GM10248 (cell line): ENCODE data around the gene NLGN1.

Experiments used
- CTCF ChIA-PET: fragments of 300-600 bp; sonication (Branson Sonifier 250); formaldehyde crosslinking; extraction: SDS; loops from one replicate; lab custom pipeline; 2021; ENCODE audit warnings: antibody characterized with exemption; lab: Yijun Ruan, JAX
- POLR2A ChIA-PET: fragments of 350-650 bp; sonication (Branson Sonifier 250); formaldehyde crosslinking; extraction: SDS; loops from one replicate; lab custom pipeline; 2020; ENCODE audit warnings: antibody characterized with exemption; lab: Yijun Ruan, JAX
- DNase-seq: peaks from one replicate; pipeline ENCODE4 v3.0.0; 2012; ENCODE audit errors: extremely low spot score
- TF ChIP-seq, protein P1 (sequence below): IDR thresholded peaks from 2 replicates; pipeline ENCODE4 v1.5.1; 2012; ENCODE audit warnings: mild to moderate bottlenecking, low read depth; ENCODE audit errors: extremely low read depth, missing control alignments, control extremely low read depth

Gene NLGN1

DNA sequence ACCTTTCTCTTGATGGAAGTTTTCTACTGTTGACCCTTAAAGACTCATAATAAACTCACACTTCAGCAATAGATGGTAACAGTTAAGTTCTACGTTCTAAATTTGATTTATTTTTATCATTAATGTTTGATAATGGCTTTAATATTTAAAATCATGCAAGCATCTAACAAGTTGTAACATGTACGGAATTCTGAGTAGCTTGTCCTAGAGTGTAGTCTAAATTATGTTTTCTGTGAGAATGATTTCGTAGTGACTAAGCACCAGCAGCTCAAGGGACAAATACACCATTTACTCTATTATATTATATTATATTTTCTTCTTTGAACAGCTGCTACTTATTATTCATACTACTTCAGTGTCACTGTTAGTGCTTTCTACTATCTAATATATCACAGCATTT is 345.6 kb downstream of the NLGN1 start:
- ChIA-PET CTCF (interaction anchor here (0.7 kb wide), 1 partner anchor 13 kb away, joined by 3 read pairs; no protein-coding TSS in a partner anchor), POLR2A (no interaction called here)
- DNase-seq: no peak
- TF ChIP-seq, protein P1, sequence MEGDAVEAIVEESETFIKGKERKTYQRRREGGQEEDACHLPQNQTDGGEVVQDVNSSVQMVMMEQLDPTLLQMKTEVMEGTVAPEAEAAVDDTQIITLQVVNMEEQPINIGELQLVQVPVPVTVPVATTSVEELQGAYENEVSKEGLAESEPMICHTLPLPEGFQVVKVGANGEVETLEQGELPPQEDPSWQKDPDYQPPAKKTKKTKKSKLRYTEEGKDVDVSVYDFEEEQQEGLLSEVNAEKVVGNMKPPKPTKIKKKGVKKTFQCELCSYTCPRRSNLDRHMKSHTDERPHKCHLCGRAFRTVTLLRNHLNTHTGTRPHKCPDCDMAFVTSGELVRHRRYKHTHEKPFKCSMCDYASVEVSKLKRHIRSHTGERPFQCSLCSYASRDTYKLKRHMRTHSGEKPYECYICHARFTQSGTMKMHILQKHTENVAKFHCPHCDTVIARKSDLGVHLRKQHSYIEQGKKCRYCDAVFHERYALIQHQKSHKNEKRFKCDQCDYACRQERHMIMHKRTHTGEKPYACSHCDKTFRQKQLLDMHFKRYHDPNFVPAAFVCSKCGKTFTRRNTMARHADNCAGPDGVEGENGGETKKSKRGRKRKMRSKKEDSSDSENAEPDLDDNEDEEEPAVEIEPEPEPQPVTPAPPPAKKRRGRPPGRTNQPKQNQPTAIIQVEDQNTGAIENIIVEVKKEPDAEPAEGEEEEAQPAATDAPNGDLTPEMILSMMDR: no peak

DNA sequence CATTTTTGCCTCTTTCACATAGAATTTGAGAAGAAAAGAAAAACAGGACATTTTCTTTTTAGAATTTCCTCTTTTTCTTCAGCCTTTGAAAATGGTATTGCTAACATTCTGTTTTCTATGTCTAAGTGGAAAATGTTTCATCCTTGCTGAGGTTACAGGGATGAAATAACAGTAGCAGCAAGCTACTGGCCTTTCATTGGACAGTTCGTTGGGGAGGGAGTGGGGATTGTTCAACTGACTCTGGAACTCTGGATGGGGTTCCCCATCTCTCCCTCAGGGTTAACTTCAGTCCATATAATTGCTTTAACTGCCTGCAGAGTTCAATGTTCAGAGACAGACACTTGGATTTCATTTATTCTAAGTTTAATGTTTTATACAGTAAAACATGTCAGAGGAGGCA is 346.0 kb downstream of the NLGN1 start:
- POLR2A ChIA-PET: no interaction called here
- TF ChIP-seq, protein P1: no peak
- DNase-seq: no peak
- CTCF ChIA-PET: interaction anchor here (0.7 kb wide), 1 partner anchor 13 kb away, joined by 3 read pairs; no protein-coding TSS in a partner anchor

DNA sequence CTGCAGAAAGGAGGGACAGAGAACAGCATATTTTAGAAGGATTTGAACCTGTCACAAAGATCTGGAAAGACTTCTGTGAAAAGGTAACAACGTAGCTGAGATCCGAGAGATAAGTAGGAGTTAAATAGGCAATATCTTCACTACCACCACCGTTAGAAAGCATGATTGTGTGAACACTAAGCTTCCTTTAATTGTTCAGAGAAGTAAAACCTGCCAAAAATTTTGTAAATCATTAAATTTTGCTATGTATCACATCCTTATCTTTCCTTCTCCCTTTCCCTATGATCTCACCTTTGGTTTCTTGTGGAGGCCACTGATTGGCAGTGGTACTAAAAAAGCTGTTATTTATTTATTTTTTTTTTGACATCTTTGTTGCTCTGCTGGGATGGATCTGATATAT is 346.9 kb downstream of the NLGN1 start:
- ChIA-PET CTCF (no interaction called here), POLR2A (no interaction called here)
- TF ChIP-seq, protein P1: no peak
- no peak for DNase-seq

DNA sequence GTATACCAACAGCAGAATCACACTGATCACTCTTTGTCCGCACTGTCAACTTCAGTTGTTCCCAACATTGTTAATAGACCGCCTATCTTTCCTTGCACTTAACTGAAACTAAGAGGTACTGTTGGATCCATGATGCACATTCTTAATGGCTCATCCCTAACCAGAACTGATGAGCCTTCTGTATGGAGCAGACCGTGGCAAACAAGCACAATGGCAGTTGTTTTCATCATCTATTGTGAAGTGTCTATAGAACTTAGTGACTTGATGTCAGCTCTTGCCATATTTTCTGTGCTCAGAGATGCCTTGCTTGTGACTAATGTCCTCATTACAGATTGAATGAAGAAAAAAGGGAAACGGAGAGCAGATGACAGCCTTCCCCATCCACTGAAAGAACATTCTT is 347.4 kb downstream of the NLGN1 start:
- CTCF ChIA-PET: interaction anchor here (1.7 kb wide), 1 partner anchor 13 kb away, joined by 4 read pairs; no protein-coding TSS in a partner anchor
- no peak for DNase-seq
- TF ChIP-seq, protein P1: no peak
- POLR2A ChIA-PET: no interaction called here

DNA sequence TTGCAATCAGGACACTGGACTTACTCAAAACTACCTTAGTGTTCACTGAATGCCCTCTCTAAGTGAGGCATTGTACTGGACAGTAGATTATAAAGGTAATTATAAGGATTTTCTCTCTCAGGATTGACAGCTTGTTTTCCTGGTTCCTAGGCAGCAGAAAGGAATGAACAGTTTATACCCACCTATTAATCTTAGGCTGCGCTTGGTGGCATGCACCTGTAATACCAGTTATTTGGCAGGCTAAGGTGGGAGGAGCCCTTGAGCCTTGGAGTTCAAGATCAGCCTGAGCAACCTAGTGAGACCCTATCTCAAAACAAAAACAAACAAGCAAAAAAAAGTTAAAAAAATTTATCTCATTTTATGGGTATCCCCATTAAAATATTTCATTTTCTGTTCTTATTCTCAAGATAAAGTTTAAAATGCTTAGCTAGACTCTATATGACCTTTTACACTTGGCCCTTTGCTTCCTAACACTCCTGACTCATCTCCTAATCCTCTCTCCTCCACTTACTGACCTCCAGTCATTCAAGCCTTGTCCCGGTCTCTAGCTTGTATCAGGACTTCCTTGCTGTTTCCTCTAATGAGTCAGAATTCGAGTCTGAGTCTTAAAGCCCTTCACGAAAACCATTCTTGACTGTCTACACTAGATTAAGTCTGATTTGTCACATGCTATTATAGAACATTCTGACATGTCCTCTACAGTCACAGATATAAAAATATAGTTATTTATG is 348.6 kb downstream of the NLGN1 start:
- ChIA-PET POLR2A (no interaction called here), CTCF (interaction anchor here (1.7 kb wide), 1 partner anchor 14 kb away, joined by 4 read pairs; no protein-coding TSS in a partner anchor)
- TF ChIP-seq, protein P1: no peak
- DNase-seq: no peak

DNA sequence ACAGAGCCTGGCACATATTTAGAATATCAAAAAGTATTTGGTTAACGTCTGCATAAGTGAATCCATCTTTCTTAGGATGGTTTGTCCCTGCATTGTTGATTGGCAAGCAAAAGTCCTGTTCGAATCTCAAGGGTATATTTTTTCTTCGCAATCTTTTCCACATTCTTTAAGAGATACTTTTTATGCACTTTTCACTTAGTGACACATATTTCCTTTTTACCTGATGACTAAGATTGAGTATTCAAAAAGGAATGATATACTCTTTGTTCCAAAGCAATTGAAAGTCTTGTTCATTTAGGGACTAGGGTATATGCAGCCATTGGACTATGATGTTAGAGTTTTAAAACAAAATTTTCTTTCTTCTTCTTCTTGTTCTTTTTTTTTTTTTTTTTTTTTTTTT is 349.9 kb downstream of the NLGN1 start:
- TF ChIP-seq, protein P1: no peak
- CTCF ChIA-PET: no interaction called here
- DNase-seq: no peak
- POLR2A ChIA-PET: no interaction called here
